GF-D8 (cell line): ENCODE measurements around the gene DNAI4.
"Not testable (repeated sequence)": the region's sequence is repeated elsewhere in the genome, so short reads cannot be mapped to it uniquely, and the experiment has no call there.

Experiments used
- DNase-seq: peaks from one replicate; lab custom pipeline; 2025; lab: John Stamatoyannopoulos, UW

Gene DNAI4, protein sequence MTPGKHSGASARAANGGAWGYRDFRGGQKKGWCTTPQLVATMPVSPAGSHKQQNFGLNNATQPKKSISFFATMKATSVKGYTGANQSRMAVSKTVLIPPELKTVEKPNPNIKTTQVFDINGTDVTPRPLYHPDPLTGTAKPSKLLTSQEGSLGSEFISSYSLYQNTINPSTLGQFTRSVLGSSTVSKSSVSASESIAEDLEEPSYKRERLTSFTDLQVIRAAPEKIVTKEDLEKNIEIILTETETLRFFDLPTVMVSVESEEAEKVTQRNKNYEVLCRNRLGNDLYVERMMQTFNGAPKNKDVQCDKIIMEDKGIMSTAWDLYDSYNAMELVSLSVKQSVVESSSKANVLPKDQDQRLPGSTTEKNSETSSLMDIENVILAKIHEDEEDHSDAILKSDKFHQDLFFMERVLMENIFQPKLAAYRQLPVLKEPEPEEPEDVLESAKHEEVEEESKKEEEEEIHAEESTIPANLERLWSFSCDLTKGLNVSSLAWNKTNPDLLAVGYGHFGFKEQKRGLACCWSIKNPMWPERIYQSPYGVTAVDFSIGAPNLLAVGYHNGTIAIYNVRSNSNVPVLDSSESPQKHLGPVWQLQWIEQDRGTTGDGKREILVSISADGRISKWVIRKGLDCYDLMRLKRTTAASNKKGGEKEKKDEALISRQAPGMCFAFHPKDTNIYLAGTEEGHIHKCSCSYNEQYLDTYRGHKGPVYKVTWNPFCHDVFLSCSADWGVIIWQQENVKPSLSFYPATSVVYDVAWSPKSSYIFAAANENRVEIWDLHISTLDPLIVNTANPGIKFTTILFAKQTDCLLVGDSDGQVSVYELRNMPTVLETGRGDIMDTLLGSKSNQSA

DNA sequence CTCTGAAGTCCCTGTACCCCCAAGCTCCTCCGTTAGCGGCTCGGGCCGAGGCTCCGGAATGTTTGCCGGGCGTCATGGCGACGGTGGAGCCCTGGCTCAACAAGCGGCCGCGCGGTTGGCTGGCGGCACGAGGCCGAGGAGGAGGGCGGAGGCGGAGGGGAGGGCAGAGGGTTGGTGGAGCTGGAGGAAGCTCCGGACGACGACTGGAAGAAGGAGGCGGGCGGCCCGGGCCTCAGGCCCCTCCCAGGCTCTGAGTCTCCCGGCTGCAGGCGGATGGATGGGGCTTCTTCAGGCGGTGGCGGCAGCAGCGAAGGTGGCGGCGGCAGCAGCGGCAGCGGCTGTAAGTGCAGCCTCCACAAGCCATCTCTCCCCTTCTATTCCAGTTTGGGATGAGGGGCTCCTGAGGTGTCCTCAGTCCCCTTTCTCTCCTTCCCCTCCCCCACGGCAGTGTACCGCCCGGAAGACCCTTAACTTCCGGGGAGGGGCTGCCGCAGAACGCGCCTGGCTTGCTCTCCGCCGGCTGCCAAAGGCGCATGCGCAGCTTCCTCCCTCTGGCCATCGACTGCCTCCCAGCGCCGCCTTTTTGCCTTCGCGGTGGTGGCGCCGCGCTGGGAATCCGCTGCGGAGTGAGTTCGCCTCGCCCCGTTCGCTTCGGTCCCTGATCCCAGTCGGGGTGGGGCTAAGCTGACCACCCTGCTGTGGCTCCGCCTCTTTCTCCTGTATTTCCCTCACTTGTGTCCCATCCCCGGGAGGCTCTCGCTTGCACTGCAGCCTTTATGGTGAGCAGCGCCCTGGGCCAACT is at the start of gene DNAI4, which contains the start of gene MIER1:
Gene DNAI4 (minus strand): TSS at position 101 of the 802 bp plus-strand sequence. CDS start 25 bp downstream, at position 76.
Gene MIER1 (plus strand): TSS at position 235 of the 802 bp plus-strand sequence. CDS start 39 bp downstream, at position 274.
- peak; percentile 92 for DNase-seq

DNA sequence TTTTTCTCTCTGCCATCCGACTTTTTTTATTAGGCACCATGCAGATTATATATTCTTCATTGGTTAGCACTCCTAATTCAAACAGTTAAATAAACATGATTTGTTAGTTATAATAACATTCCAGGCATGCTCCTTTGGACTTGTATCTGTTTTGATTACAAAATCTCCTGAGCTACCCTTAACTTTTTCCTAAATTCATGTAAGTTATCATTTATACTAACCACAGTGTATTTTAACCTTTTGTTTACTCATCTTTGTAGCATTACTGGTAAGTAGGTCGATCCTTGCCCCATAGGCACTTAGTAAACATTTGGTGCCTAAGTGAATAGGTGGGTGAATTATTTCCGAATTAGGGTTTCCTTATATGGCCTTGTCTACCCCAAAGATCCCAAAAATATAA is 43.9 kb upstream of the DNAI4 start:
- DNase-seq = no peak

DNA sequence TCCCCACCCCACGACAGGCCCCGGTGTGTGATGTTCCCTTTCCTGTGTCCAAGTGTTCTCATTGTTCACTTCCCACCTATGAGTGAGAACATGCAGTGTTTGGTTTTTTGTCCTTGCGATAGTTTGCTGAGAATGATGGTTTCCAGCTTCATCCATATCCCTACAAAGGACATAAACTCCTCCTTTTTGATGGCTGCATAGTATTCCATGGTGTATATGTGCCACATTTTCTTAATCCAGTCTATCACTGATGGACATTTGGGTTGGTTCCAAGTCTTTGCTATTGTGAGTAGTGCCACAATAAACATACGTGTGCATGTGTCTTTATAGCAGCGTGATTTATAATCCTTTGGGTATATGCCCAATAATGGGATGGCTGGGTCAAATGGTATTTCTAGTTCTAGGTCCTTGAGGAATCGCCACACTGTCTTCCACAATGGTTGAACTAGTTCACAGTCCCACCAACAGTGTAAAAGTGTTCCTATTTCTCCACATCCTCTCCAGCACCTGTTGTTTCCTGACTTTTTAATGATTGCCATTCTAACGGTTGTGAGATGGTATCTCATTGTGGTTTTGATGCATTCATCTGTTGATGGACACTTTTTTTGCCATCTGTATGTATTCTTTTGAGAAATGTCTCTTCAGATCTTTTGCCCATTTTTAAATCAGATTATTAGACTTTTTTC is 41.7 kb upstream of the DNAI4 start:
- DNase-seq = not testable (repeated sequence)

DNA sequence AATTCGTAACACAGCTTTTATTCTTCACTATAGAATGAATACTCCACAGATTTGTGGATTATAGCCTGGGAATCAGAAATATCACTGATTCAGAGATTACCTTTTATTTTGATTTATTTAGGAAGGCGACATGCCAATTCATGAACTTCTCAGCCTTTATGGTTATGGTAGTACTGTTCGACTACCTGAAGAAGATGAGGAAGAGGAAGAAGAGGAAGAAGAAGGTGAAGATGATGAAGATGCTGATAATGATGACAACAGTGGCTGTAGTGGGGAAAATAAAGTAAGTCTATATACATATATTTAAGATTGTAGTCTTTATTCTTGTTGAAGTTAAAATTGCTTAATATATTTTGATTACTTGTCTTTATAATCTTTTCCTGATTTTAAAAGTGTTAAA is 33.3 kb upstream of the DNAI4 start:
- no peak for DNase-seq

DNA sequence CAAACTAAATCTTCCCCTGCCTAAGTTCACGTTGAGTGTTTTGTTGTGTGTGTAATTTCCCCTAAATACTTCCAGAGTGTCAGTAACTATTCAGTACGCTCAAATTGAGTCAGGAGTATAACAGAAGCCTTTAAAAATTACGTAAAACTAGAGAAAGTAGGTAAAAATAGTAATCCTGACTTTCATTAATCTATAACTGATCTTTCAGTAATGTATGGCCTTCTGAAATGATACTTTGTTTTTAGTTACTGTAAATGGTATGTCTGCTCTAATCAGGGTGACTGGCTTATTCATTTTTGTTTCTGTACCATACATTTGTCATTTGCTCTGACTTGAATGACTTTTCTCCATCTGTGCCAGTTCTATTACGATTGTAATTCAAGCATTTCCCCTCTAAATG is 29.6 kb upstream of the DNAI4 start:
- no peak for DNase-seq

DNA sequence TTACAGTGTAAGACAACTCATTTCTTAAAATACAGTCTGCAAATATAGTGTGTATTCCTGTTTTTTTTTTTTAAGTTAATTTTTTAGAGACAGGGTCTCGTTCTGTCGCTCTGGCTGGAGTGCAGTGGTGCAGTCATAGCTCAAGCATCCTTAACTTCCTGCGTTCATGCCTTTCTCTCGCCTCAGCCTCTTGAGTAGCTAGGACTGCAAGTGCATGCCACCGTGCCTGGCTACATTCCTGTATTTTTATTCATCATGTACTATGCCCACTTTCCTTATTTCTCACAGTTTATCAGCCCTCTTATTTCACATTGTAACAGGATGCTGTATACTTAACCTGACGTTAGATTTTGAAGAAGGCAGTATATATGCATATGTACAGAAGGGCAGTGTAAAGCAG is 26.9 kb upstream of the DNAI4 start:
- no peak for DNase-seq

DNA sequence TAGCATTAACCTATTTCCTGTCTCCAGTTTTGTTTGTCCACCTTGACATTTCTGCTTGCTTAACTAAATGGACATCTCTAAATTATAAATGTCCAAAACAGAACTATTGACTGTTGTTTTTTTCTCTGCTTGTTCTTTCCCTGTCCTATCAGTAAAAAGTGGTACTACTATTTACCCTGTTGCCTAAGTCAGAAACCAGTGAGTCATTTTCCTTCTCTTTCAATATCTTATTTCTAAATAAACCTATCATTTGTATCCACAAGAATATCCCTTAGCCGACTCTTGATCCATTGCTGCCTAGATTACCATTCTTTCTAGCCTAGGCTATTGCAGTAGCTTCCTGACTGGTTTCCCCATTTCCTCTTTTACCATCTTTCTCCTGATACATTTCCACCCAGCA is 22.6 kb upstream of the DNAI4 start:
- peak; percentile 75 for DNase-seq

DNA sequence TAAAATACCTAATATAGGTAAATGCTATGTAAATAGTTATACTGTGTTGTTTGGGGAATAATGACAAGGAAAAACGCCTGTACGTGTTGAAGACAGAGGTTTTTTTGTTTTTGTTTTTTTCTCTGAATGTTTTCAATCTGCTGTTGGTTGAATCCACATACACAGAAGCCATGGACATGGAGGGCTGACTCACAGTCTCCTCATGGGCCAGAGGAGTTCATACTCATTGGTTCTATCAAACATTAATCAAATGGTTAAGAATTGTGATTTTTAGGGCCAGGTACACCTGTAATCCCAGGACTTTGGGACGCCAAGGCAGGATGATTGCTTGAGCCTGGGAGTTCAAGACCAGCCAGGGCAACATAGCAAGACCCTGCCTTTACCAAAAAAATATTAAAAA is 20.7 kb upstream of the DNAI4 start:
- DNase-seq = no peak

DNA sequence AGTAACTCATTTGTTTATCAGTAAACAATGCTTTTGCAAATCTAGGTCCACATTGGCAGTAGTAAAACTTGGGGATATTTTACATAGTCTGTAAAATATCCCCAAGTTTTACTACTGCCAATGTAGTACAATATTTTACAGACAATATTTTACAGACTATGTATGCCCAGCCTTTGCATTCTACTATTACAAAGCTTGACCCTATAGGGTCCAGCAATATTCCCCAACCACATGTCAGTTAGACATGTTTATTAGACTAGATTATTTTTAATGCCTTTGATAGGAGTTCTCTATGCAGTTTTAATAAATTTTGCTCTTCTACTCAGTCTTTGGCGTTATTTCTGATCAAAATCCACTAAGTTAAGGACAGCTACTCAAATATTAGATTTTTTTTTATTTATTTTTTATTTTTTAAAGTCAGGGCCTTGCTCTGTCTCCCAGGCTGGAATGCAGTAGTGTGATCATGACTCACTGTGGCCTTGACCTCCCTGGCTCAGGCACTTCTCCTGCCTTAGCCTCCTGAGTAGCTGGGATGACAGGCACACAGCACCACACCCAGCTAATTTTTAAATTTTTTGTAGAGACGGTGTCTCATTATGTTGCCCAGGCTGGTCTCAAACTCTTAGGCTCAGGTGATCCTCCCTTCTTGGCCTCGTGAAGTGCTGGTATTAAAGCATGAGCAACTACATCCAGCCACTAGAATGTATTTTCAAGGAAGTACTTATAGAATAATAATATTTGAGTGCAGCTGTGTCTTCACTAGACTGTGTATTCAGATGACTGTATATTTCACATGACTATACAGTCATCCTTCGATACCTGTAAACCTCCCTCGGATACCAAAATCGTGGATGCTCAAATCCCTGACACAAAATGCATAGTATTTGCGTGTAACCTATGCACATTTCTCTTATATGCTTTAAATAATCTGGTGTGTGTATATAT is 19.9 kb upstream of the DNAI4 start:
- no peak for DNase-seq

DNA sequence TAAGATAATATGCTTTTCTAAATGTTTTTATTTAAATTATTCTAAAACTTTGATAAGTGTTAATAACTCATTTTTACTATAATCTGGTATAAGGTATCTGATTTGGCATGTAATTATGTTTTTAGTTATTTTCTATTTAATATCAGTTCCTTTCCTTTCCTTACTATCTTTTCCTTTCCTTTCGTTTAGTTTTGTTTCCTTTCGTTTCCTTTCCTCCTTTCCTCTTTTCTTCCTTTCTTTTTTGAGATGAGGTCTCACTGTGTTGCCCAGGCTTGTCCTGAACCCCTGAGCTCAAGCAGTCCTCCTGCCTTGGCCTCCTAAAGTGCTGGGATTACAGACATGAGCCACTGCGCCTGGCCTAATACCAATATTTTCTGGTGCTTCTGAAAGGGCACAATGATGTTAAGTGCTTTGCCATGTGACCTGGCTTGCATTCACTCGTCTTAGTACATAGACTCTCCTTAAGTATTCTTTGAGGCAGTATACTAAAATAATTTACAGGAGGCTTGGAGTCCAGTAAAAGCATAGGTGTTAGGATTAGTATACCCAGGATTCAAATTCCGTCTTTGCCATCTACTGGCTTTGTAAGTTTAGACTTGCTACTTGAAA is 18.8 kb upstream of the DNAI4 start:
- no peak for DNase-seq

DNA sequence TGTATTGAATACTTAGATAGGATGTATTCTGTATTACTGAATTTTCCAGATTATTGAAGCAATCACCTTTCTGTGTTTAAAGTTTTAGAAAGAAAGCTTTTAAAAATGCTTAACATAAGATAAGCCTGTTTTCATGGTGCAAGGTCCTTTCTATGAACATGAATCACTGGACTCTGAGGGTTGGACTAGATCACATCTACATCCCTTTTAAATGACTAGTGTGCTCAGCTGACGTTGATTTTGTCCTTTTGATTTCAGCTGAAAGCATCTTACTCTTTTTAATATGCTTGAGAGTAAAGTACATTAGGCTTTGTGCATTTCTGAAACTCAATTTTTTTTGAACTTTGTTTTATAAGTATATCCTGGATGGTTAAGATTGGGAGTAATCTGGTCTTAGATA is 16.3 kb upstream of the DNAI4 start:
- DNase-seq = no peak

DNA sequence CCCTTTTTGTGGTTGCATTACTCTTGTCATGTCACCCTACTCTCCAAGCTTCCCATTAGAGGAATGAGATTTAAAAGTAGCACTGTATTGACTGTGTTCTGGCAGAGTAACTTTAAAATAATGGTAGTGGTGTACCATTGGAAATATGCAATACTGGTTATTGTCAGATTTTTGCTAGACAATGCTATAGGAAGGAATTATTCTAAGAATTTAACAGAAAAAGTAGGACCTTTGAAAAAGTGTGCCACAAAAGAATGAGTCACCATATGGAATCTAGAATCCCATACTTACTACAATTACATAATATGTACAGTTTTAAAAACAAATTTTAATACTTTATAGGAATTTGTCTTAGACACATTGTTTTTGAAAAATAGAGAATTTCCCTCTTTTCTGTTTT is 14.0 kb upstream of the DNAI4 start:
- DNase-seq = no peak

DNA sequence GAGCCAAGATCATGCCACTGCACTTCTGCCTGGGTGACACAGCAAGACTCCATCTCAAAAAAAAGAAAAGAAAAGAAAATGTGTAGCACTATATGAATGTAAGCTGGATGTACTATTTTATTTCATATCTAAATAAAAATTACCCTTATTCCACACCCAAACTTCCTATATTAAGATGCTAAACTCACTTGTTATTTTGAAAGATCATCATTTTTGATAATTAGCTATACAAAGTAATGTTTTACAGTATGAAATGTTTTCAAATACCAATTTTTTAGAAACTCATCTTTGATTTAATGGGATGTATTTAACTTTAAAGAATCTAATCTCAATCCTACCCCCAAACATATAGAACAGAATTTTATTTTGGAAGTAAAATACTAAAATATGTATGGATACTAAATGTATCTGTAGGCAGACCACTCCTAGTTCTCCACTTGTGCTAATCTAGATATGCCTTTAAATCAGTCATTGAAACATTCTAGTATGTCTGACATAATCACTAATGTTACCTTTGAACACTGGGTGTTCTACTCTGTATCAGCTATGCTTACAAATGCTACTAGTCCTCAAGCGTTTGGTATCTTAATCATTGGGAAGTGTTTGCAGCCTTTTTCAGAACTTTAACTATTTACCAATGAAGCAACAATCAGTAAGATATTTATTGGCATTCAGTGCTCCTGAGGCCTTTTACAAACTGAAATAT is 13.0 kb upstream of the DNAI4 start:
- no peak for DNase-seq

DNA sequence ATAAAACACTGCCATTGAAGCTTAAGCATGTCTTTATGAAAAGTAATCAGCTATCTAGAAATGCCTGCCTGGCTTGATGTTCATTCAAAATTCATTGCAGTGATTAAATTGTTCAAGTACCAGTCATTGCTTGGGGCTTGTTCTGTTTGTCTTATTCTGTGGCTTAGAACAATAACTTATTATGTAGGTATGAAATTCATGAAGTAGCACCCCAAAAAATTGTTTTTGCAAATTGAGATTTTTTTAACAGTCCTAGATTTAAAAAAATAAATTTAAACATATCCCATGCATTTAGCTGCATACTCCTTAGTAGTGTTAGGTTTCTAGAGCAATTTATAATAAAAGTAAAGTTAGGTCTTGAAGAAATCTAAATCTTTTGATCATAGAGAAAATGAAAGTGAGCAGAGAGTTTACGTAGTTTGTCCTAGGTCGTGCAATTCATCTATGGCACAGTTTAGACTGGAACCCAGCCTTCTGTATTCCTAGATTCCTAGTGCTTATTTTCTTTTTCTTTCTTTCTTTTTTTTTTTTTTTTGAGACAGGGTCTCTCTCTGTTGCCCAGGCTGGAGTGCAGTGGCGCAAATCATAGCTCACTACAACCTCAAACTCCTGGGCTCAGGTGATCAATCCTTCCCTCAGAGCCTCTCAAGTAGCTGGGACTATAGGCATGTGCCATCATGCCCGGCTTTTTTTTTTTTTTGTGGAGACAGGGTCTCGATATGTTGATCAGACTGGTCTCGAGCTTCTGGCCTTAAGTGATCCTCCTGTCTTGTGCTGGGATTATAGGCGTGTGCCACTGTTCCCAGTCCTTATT is 9.4 kb upstream of the DNAI4 start:
- no peak for DNase-seq

DNA sequence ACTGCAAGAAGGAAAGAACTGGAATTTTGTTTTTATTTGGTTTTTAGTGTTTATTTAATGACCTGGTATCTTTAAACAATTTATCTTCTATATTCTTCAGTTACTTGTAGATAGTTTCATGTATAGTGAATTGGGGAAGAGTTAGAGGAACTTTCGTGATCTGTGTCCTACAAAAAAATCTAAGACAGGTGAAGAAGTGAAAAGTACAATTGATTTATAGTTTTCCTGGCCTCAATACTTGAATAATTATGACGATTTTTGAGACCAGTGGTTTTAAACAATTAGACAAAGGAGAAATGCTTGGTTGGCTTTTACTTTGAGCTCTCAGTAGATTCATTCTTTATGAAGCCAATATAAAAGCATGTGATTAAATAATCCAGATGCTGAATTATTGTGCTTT is 7.6 kb upstream of the DNAI4 start:
- DNase-seq = no peak

DNA sequence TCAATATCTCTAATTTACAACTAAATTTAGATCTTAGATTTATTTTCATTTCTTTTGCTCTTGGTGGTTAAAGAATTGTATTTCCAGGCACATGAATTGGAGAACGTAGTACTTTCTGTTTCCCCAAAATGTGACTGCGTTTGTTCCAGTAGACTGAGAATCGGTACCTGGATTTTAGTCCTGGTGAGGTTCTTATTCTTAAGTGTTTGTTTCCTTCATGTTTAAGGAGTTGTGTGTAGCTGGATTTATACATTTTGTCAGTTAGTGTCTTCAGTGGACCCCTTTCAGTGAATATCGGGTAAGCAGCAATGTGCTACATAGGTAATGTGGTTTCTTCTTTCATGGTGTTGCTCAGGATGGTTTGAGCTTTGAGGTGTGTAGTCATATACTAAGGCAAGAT is 6.9 kb upstream of the DNAI4 start:
- DNase-seq = no peak

DNA sequence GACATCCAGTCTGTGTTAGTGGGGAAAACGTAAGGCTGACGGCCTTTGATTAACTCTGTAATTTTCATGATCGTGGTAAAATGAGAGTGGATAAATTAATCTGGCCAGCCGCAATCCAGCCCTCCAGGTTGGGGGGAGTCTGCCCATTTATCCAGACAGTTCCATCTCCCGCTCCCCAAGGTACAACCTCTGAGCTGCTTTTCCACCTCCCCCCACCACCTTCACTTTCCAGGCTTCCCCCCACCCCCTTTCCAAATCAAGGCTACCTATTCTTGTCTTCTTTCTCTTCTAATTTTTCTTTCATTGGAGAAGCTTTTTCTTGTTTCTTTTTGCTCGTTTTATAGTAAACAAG is 6.1 kb upstream of the DNAI4 start:
- DNase-seq = no peak

DNA sequence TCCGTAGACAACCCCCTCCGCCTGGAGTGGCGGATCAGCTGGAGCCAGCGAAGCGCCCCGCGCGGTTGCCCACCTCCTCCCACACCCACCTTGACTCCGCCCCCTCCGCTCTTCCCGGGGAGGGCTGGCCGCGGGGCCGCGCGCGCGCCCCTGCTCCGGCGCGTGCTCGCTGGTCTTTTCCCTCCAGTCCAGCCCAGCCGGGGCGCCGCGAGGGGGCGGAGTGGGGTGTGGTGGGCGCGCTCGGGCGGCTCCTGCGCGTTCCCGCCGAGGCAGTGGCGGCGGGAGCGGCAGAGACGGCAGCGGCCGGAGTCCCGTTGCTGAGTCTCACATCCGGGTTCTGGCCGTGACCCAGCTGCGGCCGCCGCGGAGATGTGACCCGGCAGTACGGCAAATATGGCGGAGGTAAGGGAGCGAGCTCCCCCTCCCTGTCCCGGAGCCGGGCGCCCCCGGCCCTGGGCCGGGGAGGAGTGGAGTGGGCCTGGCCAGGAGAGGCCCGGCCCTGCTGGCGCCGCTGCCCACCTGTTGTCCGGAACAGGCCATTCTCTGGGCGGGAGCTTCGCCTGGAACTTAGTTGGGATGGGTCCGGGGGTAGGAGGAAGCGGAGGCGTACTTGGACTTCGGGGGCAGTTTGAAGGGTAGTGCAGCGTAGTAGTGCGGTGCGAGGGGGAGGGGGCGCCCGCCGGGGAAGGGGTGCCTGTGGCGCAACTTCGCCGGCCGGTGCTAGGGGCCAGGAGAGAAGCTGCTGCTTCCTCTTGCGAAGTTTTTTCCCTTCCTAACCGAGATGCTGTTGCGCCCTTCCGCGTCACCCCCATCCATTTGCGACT is 5.6 kb upstream of the DNAI4 start:
- DNase-seq = peak; percentile 86
